HepG2 (cell line): Measurements from ENCODE around the gene ZNF670. TPM values are rescaled to one million over a fixed set of nuclear protein-coding genes. Genes with fewer than 3 reads are reported as not detected.

ENCODE experiments used
- CHCHD3 ChIP-seq: sonication (generic); formaldehyde crosslinking; IDR thresholded peaks from 2 replicates; pipeline ENCODE4 v1.8.0; 2022; ENCODE audit warnings: mild to moderate bottlenecking, missing genetic modification reagents, moderate library complexity
- EED ChIP-seq: sonication (generic); formaldehyde crosslinking; IDR thresholded peaks from 2 replicates; pipeline ENCODE4 v1.5.0; 2020; ENCODE audit warnings: mild to moderate bottlenecking, missing genetic modification reagents
- EHMT2 ChIP-seq: fragments of 200-600 bp; sonication (generic); IDR thresholded peaks from 2 replicates; pipeline ENCODE4 v1.7.0; 2017; ENCODE audit warnings: antibody characterized with exemption, low read depth, low read length, borderline replicate concordance
- FOXA3 ChIP-seq: IDR thresholded peaks from 2 replicates; pipeline ENCODE4 v1.6.1; 2016; ENCODE audit warnings: missing genetic modification reagents, missing compliant biosample characterization
- HDAC1 ChIP-seq: sonication (generic); formaldehyde crosslinking; IDR thresholded peaks from 2 replicates; pipeline ENCODE4 v1.5.1; 2020; ENCODE audit warnings: mild to moderate bottlenecking, missing genetic modification reagents
- HOXA5 ChIP-seq: sonication (generic); formaldehyde crosslinking; IDR thresholded peaks from 2 replicates; pipeline ENCODE4 v1.4.0; 2020; ENCODE audit warnings: missing genetic modification reagents
- KLF6 ChIP-seq: IDR thresholded peaks from 2 replicates; pipeline ENCODE4 v1.8.0; 2016; ENCODE audit warnings: missing biosample characterization, missing genetic modification reagents
- MIXL1 ChIP-seq: IDR thresholded peaks from 2 replicates; pipeline ENCODE4 v1.6.1; 2016
- MTF2 ChIP-seq: sonication (generic); formaldehyde crosslinking; IDR thresholded peaks from 2 replicates; pipeline ENCODE4 v1.5.0; 2020; ENCODE audit warnings: missing genetic modification reagents, borderline replicate concordance
- NCOR1 ChIP-seq: fragments of 200-600 bp; sonication (generic); IDR thresholded peaks from 2 replicates; pipeline ENCODE4 v1.7.0; 2017; ENCODE audit warnings: antibody characterized with exemption, low read length, borderline replicate concordance
- NFYC ChIP-seq: IDR thresholded peaks from 2 replicates; pipeline ENCODE4 v1.6.1; 2016; ENCODE audit warnings: missing genetic modification reagents, missing compliant biosample characterization
- NPAS2 ChIP-seq: sonication (generic); formaldehyde crosslinking; IDR thresholded peaks from 2 replicates; pipeline ENCODE4 v1.8.0; 2022; ENCODE audit warnings: mild to moderate bottlenecking, missing genetic modification reagents, borderline replicate concordance
- NR3C1 ChIP-seq: sonication (generic); formaldehyde crosslinking; IDR thresholded peaks from 2 replicates; pipeline ENCODE4 v1.4.0; 2020; ENCODE audit warnings: missing genetic modification reagents
- PHF5A ChIP-seq: IDR thresholded peaks from one replicate; pipeline ENCODE4 v1.6.1; 2018; ENCODE audit warnings: low read depth, missing genetic modification reagents; ENCODE audit not compliant: unreplicated experiment
- POLR2AphosphoS5 ChIP-seq: IDR thresholded peaks from 2 replicates; pipeline ENCODE4 v1.6.1; 2012; ENCODE audit warnings: low read depth, low read length
- RFX1 ChIP-seq: fragments of 450-650 bp; IDR thresholded peaks from 2 replicates; pipeline ENCODE4 v1.6.1; 2017
- RORA ChIP-seq: sonication (generic); formaldehyde crosslinking; IDR thresholded peaks from 2 replicates; pipeline ENCODE4 v1.5.0; 2020; ENCODE audit warnings: mild to moderate bottlenecking, missing genetic modification reagents, moderate library complexity
- TAF15 ChIP-seq: fragments of 200-400 bp; formaldehyde crosslinking; IDR thresholded peaks from one replicate; pipeline ENCODE4 v1.6.1; 2018; ENCODE audit warnings: mild to moderate bottlenecking, low read depth, low read length; ENCODE audit not compliant: poor library complexity, severe bottlenecking
- ZNF143 ChIP-seq: sonication (generic); formaldehyde crosslinking; IDR thresholded peaks from 2 replicates; pipeline ENCODE4 v1.4.0; 2020; ENCODE audit warnings: missing genetic modification reagents
- ZNF550 ChIP-seq: sonication (generic); formaldehyde crosslinking; IDR thresholded peaks from 2 replicates; pipeline ENCODE4 v1.4.0; 2020; ENCODE audit warnings: mild to moderate bottlenecking, missing genetic modification reagents, borderline replicate concordance
- ZNF552 ChIP-seq: sonication (generic); formaldehyde crosslinking; IDR thresholded peaks from 2 replicates; pipeline ENCODE4 v1.9.0; 2022; ENCODE audit warnings: missing genetic modification reagents, mild to moderate bottlenecking, borderline replicate concordance
- ZNF616 ChIP-seq: sonication (generic); formaldehyde crosslinking; IDR thresholded peaks from 2 replicates; pipeline ENCODE4 v1.5.0; 2020; ENCODE audit warnings: low read depth, mild to moderate bottlenecking, missing genetic modification reagents
- polyA plus RNA-seq, 8 experiments: library from polyadenylated mRNA; depleted of rRNA in 3 of 8; stranded (reverse) in 7 of 8; unstranded in 1 of 8; fragments of >200 nt; fragmentation: Illumina TruSeq in 4 of 8; extraction: Trizol in 4 of 8; gene quantifications; 2 replicates each; pipeline versions ENCODE4 v1.2.1 to v1.2.3, GENCODE V29; 2011 to 2016; ENCODE audit warnings: low read depth in 4 of 8, missing spikeins in 1 of 8, mixed read lengths in 1 of 8; ENCODE audit not compliant: insufficient read depth in 1 of 8
- total RNA-seq, 5 experiments: library from RNA; depleted of rRNA; stranded (reverse); fragments of >200 nt; fragmentation: Illumina TruSeq; extraction: Trizol; gene quantifications; 2 replicates each; pipeline ENCODE4 v1.2.3, GENCODE V29; 2016; ENCODE audit warnings: low read depth in 1 of 5
- TF ChIP-seq, protein P1 (sequence below): IDR thresholded peaks from 2 replicates; pipeline ENCODE4 v1.6.1; 2016; ENCODE audit warnings: mild to moderate bottlenecking, missing biosample characterization, missing genetic modification reagents
- TF ChIP-seq, protein P2 (sequence below): IDR thresholded peaks from 2 replicates; pipeline ENCODE4 v1.6.1; 2016; ENCODE audit warnings: mild to moderate bottlenecking
- TF ChIP-seq, protein P3 (sequence below): sonication (generic); formaldehyde crosslinking; IDR thresholded peaks from 2 replicates; pipeline ENCODE4 v1.9.0; 2022; ENCODE audit warnings: low read depth, missing genetic modification reagents
- TF ChIP-seq, protein P4 (sequence below): sonication (generic); formaldehyde crosslinking; IDR thresholded peaks from 2 replicates; pipeline ENCODE4 v1.8.1; 2023; ENCODE audit warnings: mild to moderate bottlenecking, missing genetic modification reagents, borderline replicate concordance

ZNF670 gene
- total and polyA plus RNA-seq, 2 of the 13 experiments (the other 11 are each of a cell fraction or from before 2014, with no cell fraction given) = 4.2 to 10.9 TPM

DNA sequence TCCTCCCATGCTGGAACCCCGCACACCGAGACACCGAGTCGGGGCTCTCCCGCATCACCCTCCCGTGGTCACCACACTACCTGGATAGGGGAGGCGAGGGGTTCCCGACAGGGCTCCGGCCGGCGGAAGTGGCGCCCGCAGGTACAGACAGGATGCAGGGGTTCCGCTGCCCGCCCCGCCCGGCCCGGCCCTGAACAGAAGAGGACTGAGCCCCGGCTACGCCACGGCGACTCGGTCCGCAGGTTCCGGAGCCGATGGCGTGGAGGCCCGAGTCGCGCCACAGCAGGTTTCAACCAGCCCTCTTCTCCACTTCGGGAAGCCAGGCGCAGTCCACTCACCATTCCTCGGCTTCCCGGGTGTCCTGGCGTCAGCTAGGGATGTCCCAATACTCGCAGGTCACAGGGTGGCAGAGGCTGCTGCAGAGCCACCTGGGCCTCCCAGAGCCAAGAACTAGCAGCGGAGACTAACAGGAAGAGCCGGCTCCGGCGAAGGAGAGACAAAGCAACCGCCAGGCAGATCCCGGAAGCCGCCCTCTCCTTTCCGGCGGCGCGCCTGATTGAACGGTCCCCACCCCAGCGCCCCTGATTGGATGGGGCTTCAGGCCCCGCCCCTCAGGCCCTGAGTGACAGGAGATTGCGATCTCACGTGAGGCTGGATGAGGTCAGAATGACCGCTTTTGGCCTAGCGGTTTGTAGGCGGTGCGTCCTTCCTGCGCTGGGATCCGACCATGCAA lies 25.4 kb upstream of the ZNF670 start, which contains the start of gene ZNF669 (continued):
- TF ChIP-seq, protein P1, sequence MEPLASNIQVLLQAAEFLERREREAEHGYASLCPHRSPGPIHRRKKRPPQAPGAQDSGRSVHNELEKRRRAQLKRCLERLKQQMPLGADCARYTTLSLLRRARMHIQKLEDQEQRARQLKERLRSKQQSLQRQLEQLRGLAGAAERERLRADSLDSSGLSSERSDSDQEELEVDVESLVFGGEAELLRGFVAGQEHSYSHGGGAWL (CRISPR knock-in tag) = 0 out of 2 replicates have a peak, but pooled peaks have one; percentile 19
- TF ChIP-seq RORA (CRISPR knock-in tag) (no peak), NFYC (peak; percentile 93), KLF6 (CRISPR knock-in tag) (0 out of 2 replicates have a peak, but pooled peaks have one; percentile 44), TAF15 (peak; percentile 41), EHMT2 (no peak), HOXA5 (CRISPR knock-in tag) (peak; percentile 66; the same call in 1 of the 2 replicates), ZNF616 (CRISPR knock-in tag) (0 out of 2 replicates have a peak, but pooled peaks have one; percentile 79), ZNF143 (CRISPR knock-in tag) (no peak), NPAS2 (CRISPR knock-in tag) (no peak), ZNF550 (CRISPR knock-in tag) (no peak), PHF5A (CRISPR knock-in tag) (no peak), MTF2 (no peak), EED (CRISPR knock-in tag) (peak; percentile 79; the same call in 1 of the 2 replicates), HDAC1 (CRISPR knock-in tag) (peak; percentile 87), POLR2AphosphoS5 (peak; percentile 89), NCOR1 (no peak), ZNF552 (CRISPR knock-in tag) (no peak), MIXL1 (CRISPR knock-in tag) (no peak; the same call in 1 of the 2 replicates), NR3C1 (CRISPR knock-in tag) (no peak), FOXA3 (0 out of 2 replicates have a peak, but pooled peaks have one; percentile 32), RFX1 (no peak), CHCHD3 (CRISPR knock-in tag) (no peak)
- TF ChIP-seq, protein P2, sequence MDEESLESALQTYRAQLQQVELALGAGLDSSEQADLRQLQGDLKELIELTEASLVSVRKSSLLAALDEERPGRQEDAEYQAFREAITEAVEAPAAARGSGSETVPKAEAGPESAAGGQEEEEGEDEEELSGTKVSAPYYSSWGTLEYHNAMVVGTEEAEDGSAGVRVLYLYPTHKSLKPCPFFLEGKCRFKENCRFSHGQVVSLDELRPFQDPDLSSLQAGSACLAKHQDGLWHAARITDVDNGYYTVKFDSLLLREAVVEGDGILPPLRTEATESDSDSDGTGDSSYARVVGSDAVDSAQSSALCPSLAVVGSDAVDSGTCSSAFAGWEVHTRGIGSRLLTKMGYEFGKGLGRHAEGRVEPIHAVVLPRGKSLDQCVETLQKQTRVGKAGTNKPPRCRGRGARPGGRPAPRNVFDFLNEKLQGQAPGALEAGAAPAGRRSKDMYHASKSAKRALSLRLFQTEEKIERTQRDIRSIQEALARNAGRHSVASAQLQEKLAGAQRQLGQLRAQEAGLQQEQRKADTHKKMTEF (CRISPR knock-in tag) = peak; percentile 72
- TF ChIP-seq, protein P3, sequence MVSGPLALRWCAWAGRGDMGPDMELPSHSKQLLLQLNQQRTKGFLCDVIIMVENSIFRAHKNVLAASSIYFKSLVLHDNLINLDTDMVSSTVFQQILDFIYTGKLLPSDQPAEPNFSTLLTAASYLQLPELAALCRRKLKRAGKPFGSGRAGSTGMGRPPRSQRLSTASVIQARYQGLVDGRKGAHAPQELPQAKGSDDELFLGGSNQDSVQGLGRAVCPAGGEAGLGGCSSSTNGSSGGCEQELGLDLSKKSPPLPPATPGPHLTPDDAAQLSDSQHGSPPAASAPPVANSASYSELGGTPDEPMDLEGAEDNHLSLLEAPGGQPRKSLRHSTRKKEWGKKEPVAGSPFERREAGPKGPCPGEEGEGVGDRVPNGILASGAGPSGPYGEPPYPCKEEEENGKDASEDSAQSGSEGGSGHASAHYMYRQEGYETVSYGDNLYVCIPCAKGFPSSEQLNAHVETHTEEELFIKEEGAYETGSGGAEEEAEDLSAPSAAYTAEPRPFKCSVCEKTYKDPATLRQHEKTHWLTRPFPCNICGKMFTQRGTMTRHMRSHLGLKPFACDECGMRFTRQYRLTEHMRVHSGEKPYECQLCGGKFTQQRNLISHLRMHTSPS (CRISPR knock-in tag) = no peak
- TF ChIP-seq, protein P4, sequence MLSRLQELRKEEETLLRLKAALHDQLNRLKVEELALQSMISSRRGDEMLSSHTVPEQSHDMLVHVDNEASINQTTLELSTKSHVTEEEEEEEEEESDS = no peak
